Stimulated activated CD8-positive, alpha-beta memory T cell treated with anti-CD3 and anti-CD28 coated beads, Interleukin-15, amount 100 ng/mL, for 48 hours (primary cell): ENCODE measurements around the gene WNT9B.

Source experiments
- DNase-seq, 2 donors: peaks; one replicate each; pipeline ENCODE4 v3.0.0-alpha.2; 2020; ENCODE audit warnings: low read depth in 2 of 2

WNT9B gene

DNA sequence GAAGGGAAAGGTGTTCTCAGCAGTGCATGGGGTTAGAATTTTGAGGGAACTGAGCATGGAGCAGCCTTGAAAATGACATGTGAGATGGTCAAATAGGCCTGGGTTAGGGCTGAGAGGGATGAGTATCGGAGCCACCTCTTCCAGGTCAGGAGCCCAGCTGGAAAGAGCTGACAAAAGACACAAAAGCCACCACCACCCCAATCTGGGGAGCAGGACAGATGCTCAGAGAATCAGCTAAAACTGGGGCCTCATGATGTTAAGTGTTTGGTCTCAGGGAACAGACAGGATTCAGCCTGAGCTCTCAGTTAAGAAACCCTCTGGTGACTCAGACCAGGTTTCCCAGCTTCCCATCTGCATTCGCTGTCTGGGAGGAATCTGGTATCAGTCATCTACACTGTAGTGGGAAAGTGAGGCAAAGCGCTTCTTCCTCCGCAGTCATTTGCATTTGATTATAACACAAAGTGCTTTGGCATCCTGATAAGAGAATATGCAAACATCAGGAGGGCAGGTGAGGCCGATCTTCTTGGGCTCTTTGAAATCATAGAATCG lies 2.6 kb downstream of the WNT9B start:
- no peak for DNase-seq

DNA sequence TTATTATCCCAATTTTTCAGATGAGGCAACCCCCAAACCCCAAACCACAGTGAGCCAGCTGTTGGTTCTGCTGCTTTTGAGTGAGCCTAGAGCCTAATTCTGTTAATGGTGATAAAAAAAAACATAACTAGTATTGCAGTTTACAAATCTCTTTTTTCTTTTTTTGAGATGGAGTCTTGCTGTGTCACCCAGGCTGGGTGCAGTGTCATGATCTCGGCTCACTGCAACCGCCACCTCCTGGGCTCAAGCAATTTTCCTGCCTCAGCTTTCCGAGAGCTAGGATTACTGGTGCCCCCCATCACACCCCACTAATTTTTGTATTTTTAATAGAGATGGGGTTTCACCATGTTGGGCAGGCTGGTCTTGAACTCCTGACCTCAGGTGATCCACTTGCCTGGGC lies 3.1 kb downstream of the WNT9B start:
- DNase-seq: no peak

DNA sequence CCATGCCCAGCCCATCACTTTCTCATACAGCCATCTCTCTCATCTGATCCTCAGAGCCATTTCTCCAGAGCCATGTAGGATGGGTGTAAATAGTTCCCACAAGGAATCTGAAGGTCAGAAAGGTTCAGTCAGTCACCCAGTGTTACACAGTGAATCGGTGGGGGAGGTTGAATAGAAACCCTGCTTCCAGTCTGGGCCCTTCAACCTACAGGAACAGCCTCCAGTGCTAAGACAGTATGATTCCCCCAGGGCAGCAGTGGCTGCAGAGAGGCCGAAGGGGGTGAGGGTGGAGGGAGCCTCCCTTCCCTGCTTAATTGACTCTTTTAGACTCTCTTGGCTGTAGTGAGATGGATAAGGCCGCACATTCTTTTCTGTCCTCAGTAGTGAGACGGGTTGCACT lies 3.6 kb downstream of the WNT9B start:
- no peak for DNase-seq

DNA sequence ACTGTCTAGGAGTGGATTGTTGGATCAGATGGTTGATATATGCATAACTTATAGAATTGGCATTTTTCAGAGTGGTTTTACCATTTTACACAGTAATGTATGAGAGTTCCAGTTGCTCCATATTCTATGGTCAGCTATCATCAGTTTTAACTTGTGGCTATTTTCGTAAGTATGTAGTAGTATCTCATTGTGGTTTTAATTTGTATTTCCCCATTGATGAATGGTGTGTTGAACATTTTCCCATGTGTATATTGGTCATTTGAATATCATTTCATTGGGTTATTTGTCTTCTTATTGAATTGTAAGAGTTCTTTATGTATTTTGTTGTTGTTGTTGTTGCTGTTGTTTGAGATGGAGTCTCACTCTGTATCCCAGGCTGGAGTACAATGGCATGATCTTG lies 6.2 kb downstream of the WNT9B start:
- DNase-seq: no peak

DNA sequence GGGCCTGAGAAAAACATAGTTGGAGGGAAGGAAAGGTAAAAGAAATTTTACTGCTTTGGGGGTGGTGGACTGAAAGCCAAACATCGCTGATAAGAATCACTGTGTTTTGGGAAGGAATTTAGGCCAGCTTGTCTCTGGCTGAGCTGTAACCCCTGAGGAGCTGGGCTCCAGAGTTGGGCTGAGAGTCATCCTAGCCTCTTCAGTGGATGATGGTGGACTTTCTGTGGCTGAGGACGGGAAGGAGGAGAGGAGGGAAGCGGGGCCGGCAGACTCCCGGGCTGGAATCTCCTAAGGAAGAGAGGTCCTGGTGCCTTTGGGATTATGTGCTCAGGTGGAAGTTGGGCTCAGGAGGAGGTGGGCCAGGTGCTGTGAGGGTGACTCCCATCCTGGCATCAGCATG lies 8.6 kb downstream of the WNT9B start:
- no peak for DNase-seq

DNA sequence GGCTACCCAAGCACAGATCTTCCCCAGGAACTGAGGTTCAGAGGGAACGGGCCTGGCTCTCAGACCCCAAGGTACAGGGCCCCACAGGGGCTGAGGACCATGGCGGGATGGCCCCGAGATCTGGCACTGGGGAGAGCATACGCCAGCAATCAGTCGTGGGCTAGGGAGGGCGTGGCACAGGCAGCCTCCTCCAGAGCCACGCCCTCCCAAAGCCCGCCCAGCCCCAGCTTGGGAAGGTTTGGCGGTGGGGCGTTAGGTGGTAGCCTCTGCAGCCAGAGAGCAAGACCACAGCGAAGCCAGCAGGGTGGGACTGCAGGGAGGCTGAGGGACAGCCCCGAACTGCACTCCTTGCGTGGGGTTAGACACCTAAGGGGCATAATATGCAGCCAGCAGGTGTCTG lies 11.6 kb downstream of the WNT9B start:
- DNase-seq: no peak

DNA sequence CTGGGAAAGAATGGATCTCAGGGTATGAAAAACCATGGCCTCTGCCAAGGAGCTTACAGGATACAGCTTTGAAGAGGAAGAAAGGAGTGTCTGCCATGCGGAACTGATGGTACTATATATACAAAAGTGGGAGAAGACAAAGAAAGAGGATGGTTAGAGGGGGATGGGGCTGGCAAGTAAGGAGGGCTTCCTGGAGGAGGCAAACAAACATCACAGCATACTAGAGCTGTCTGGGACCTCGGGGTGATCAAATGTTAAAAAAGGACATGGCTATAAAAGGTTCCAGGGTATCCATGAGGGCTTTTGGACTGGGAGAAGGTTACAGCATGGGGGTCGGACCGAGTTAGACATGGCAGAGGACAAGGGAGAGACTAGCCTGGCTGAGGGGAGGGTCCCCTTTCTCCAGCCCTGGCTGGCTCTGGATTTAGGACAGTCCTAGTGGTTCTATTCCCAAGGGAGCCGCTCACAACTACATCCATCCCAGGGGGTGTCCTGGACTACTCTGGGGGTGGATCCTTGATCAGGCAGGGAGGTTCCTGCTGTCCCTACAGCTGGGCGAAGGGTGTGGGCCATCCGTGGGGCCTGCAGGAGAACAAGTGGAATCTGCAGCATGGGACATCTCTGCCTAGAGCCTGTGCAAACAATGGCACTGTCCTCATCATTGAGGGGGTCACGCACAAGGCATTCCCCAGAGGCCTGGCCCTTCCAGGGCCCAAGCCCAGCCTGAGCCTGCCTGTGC lies 12.2 kb downstream of the WNT9B start:
- no peak for DNase-seq

DNA sequence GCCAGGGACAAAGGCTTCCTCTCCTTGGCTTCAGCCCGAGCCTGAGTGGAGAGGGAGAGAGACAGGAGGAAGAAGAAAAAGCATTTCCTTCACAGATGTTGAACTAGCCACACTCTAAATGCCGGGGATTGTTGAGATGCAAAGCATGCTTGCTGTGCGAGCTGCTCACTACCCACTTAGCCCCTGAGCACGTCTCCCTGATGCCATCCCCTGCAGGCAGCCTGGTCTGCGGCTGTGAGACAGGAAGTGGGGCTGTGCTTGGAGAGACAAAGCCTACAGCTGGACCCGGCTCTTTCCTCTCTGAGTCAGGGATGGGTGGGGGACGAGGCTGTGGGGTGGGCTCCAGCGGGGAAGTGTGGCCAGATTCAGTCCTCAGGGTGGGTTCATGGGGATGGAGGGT lies 13.7 kb downstream of the WNT9B start:
- no peak for DNase-seq

DNA sequence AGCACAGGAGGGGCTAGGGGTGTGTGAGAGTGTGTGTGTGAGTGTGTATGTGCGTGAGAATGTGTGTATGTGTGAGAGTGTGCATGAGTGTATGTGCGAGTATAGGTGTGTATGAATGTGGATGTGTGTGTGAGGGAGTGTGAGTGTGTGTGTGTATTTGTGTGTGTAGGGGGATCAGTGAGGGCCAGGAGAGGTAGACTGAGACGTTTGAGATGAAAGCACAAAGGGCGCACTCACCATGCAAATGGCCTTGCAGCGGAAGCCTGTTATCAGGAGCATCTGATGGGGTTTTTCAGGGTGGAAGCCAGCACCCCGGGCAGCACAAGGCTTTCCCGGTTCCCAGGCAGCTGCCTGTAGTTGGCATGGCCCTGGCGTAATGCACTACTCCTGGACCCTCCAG lies 14.9 kb downstream of the WNT9B start:
- DNase-seq: no peak

DNA sequence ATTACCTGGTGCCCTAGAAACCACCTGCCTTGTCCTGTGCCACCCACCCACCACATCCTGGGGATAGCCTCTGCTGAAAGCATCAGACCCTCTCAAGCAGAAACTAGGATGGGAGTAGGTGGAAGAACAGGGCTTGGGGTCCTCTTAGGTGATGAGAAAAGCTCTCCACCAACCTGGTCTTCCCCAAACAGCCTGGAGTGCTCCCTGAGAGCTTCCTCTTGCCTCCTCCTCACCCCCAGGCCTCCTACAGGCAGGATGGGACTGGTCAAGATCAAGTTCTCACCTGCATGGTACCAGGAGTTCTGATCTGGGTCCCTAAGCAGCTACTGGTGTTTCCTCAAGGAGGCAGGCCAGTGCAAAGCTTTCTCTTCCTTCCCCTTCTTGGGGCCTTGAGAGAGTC lies 15.4 kb downstream of the WNT9B start:
- DNase-seq: no peak

DNA sequence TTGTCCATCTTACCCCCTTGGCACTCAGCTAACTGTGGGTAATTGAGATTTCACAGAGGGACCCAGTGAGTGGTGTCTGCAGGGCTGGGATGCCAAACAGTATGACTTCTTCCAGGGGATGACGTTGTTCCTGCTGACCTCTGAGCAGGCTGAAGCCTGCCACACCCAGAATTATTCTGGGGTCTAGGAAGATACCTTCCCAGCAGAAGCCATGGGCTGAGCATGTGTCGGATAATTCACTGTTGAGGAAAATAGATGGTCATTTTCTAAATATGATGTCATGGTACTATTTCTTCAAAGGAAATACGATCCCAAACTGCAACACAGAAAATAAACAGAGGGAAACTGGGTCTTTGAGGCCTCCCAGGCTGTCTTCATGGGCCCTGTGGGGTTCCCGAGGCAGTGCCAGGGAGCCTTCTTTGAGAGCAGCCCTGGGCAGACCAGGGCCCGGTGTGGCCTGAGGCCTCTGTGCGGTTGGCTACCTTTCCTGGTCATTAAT lies 17.4 kb downstream of the WNT9B start:
- DNase-seq: no peak

DNA sequence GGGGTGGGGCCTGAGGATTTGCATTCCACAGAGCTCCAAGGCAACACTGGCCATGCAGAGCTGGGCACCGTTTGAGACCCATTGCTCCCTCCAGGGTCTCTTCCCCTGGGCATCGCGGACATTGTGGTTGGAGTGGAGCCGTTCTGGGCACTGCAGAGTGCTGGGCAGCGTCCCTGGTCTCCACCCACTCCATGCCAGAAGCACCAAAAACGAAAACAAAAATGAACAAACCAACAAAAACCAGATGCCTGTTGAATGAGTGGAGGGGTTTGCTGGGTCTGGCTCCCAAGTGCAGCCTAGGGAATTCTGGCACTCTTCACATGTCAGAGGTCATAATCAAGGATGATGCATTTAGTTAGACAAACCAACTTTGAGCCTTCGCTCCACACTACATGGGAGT lies 17.9 kb downstream of the WNT9B start:
- DNase-seq: no peak

DNA sequence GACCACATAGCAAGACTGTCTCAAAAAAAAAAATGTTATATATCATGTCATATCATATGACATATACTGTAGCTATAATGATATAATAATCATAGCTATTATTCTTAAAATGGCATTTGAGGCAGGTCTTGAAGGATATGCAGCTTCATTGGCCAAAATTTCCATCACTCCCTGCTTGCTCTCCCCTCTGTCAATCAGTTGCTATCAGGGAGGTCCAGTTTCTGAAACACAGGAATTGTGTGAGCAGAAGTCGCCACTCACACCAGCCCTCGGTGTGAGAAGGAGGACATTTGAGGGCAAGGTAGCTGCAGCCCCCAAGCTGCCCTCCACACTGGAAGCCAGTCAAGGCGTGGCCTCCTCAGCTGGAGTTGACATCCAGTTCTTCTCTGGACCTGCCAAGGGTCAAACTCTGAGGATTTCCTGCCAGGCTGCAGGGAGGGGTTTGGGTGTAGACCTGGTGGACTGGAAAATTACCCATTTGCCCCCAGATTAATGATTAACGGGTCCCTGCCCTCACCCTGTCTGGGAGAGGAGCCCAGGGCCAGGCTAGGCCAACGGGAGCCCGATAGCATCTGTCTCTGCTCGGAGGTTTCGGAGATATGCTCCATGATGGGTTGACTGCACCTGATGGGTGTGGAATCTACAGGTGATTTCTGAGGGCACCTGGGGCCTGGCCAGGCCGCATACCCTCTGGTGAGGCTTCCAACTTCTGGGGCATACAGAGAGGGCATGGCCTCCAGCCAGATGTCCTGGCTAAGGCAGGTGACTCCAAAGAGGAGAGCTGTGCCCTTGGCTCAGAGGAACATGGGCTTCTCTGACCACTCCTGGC lies 18.8 kb downstream of the WNT9B start:
- DNase-seq: no peak

DNA sequence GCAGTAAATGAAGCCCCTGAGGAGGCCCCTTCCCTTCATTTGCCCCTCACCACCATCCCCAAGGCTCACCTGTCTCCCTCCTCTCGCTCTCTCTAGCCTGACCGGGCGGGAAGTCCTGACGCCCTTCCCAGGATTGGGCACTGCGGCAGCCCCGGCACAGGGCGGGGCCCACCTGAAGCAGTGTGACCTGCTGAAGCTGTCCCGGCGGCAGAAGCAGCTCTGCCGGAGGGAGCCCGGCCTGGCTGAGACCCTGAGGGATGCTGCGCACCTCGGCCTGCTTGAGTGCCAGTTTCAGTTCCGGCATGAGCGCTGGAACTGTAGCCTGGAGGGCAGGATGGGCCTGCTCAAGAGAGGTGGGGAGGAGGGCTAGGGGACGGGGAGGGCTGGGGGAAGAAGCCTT lies 21.0 kb downstream of the WNT9B start:
- DNase-seq: no peak

DNA sequence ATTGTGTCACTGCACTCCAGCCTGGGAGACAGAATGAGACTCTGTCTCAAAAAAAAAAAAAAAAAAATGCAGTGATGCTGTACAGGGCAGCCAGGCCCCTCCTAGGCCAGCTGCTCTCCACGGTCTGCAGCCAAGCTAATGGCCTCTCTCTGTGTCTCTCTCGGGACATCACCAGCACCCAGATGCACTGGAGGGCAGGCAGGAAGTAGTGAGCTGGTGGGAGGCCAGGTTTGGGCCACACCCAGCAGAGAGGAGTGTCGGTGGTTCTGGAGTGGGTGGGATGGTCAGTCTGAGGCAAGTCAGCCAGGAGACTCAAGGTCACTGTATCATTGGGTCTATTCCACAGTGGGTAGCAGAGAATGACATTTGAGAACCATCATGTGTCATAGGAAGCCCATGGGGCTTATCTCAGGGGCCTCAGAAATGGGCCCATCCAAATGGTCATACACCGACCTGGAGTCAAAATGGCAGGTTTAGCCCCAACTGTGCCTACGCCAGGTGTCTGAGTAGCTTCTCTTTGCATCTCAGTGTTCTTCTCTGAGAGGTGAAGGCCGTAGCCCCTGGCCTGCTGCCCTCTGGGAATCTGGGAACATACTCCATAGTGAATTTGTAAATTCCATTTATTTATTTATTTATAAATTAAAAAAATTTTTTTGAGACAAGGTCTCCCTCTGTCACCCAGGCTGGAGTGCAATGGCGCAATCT lies 22.7 kb downstream of the WNT9B start:
- no peak for DNase-seq

DNA sequence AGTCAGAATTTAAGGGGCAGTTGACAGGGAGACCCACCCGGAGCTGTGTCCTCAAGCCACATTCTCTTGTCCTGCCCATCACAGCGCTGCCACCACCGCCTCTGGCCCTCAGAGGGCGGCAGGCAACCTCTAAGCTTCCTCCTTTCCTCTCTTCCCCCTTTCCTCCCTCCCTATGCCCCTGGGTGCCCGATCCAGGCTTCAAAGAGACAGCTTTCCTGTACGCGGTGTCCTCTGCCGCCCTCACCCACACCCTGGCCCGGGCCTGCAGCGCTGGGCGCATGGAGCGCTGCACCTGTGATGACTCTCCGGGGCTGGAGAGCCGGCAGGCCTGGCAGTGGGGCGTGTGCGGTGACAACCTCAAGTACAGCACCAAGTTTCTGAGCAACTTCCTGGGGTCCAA lies 23.5 kb downstream of the WNT9B start:
- DNase-seq: no peak

DNA sequence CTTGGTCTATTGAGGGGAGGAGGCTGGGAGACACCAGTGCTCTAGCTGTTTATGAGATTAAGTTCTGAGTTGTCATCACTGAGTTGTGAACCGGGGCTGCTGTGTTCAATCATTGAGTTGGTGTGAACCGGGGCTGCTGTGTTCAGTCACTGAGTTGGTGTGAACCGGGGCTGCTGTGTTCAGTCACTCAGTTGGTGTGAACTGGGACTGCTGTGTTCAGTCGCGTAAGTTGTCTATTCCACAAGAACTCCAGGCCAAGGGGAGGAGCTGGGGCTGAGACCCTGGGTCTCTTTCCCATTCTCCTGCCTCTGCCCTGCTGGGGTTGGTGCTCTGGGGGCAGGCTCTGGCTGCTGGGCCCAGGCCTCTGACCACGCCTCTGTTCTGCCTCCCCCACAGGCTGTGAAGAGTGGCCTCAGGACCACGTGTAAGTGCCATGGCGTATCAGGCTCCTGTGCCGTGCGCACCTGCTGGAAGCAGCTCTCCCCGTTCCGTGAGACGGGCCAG lies 24.5 kb downstream of the WNT9B start:
- no peak for DNase-seq

DNA sequence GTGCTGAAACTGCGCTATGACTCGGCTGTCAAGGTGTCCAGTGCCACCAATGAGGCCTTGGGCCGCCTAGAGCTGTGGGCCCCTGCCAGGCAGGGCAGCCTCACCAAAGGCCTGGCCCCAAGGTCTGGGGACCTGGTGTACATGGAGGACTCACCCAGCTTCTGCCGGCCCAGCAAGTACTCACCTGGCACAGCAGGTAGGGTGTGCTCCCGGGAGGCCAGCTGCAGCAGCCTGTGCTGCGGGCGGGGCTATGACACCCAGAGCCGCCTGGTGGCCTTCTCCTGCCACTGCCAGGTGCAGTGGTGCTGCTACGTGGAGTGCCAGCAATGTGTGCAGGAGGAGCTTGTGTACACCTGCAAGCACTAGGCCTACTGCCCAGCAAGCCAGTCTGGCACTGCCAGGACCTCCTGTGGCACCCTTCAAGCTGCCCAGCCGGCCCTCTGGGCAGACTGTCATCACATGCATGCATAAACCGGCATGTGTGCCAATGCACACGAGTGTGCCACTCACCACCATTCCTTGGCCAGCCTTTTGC lies 25.0 kb downstream of the WNT9B start:
- no peak for DNase-seq

DNA sequence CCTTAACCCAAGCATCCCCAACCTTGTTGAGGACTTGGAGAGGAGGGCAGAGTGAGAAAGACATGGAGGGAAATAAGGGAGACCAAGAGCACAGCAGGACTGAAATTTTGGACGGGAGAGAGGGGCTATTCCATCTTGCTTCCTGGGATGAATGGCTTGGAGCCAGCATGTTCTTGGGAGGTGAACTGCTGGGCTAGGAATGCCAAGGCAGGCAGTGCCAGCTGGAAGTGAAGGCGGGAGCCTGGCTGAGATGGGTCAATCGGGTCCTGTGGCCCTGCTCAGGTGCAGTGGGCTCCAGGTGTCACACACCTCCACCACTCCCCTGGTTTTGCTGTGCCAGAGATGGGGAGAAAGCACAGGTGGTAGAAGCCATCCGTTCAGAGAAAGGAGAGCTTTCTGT lies 25.5 kb downstream of the WNT9B start:
- no peak for DNase-seq

DNA sequence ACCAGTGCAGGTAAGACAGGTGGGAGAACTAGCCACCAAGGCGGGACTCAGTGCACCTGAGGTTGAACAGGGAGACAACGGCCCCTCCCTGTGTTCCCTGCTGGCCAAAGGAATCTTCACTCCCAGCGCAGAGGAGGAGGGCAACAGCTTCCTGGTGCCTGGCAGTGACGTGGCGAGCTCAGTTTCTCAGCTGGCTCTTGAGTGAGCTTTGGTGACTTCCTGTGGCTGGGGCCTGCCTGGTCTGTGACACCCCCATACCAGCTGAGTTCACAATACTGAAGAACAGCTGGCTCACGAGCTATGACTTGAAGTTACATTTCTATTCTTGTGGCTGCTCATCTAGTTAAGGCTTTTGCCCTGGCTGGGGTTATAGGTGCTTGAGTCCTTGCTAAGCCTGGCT lies 26.1 kb downstream of the WNT9B start:
- DNase-seq: no peak

DNA sequence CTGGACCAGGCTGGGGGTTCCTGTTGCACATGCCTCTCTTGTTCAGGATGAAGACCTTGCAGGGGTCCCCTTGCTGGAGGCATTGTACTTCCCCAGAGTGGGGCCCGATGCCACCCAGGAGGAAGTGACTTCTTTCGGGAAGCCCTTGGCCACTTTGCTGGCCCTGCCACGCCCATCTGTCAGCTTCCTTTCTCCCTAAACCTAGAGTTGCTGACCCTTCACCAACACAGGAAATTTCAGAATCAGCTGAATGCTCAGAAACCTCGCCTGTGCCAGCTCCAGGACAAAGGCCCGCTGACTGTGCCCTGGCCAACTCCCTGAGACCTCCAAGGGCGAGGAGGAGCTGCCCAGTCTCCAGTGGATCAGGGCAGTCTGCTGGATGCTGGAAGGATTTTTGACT lies 26.7 kb downstream of the WNT9B start:
- no peak for DNase-seq

DNA sequence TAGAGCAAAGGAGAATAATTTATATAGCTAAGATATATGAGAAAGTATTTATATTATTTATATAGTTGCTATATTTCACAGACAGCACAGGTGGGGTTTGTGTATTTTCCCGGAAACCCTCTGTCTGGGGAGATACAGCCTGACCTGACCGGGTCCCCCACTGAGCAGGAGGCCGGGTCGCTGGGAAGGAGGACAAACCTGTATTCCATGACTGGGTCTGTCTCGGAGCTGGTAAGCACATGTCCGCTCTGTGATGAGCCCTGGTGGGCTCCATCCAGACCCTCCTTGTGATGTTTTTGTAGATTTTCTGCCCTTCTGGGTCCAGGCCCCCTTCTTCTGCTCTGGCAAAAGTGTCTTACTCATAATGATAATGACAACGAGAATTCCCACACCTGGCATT lies 27.7 kb downstream of the WNT9B start:
- DNase-seq: no peak
